HUDEP-2 (cell line): ENCODE results near the gene SLC27A2.
A peak's percentile ranks its signal among the peaks of the same experiment; 100 is the strongest.
"Not testable (repeated sequence)": the region's sequence is repeated elsewhere in the genome, so short reads cannot be mapped to it uniquely, and the experiment has no call there.

Source experiments
- DNase-seq, 76 experiments: peaks; one replicate each; lab custom pipeline; 2025; ENCODE audit not compliant: unreplicated experiment in 76 of 76; lab: John Stamatoyannopoulos, UW

SLC27A2 gene

GRCh38 chr15:50188793-50189192 is 6.8 kb downstream of the SLC27A2 start:
- not testable (repeated sequence) for DNase-seq

- DNase-seq, result peak in 12 of 76 experiments; percentile 4 to 55 (median 22)
Measured at GRCh38 chr15:50189633-50190032, 7.6 kb downstream of the SLC27A2 start.

GRCh38 chr15:50190166-50190570 is 8.2 kb downstream of the SLC27A2 start:
- no peak for DNase-seq

GRCh38 chr15:50190723-50191122 is 8.7 kb downstream of the SLC27A2 start:
- no peak for DNase-seq

GRCh38 chr15:50192164-50192563 is 10.2 kb downstream of the SLC27A2 start:
- DNase-seq, result no peak

- DNase-seq, result no peak
Measured at GRCh38 chr15:50192926-50193620, 11.1 kb downstream of the SLC27A2 start.

- DNase-seq, result no peak
Measured at GRCh38 chr15:50202003-50202402, 20.0 kb downstream of the SLC27A2 start.

GRCh38 chr15:50206020-50206419 is 24.0 kb downstream of the SLC27A2 start:
- no peak for DNase-seq

- no peak for DNase-seq
Measured at GRCh38 chr15:50209809-50210208, 27.8 kb downstream of the SLC27A2 start.

- DNase-seq, result no peak
Measured at GRCh38 chr15:50210462-50211157, 28.6 kb downstream of the SLC27A2 start.

GRCh38 chr15:50218291-50218690 is 36.3 kb downstream of the SLC27A2 start:
- DNase-seq, result no peak

GRCh38 chr15:50218691-50219090 is 36.7 kb downstream of the SLC27A2 start:
- no peak for DNase-seq

- no peak for DNase-seq
Measured at GRCh38 chr15:50219820-50220219, 37.8 kb downstream of the SLC27A2 start.

GRCh38 chr15:50222181-50222580 is 40.2 kb downstream of the SLC27A2 start:
- no peak for DNase-seq

- no peak for DNase-seq
Measured at GRCh38 chr15:50224606-50225005, 42.6 kb downstream of the SLC27A2 start.

- no peak for DNase-seq
Measured at GRCh38 chr15:50225057-50225456, 43.1 kb downstream of the SLC27A2 start.

- DNase-seq, result no peak
Measured at GRCh38 chr15:50225938-50226337, 43.9 kb downstream of the SLC27A2 start.

- DNase-seq, result no peak
Measured at GRCh38 chr15:50227076-50227475, 45.1 kb downstream of the SLC27A2 start.

GRCh38 chr15:50228866-50229265 is 46.9 kb downstream of the SLC27A2 start:
- no peak for DNase-seq

GRCh38 chr15:50229336-50229735 is 47.3 kb downstream of the SLC27A2 start:
- no peak for DNase-seq

GRCh38 chr15:50231761-50232160 is 49.8 kb downstream of the SLC27A2 start:
- DNase-seq, result no peak

GRCh38 chr15:50232791-50233190 is 50.8 kb downstream of the SLC27A2 start:
- DNase-seq, result no peak
